Endothelial cell of umbilical vein (primary cell): ENCODE data around the gene SIN3A. TPM values are rescaled to one million over a fixed set of nuclear protein-coding genes. Genes with fewer than 3 reads are reported as not detected.

Source experiments
- BruUV-seq: library from RNA; stranded (reverse); fragments of 400-500 nt; replicated peaks from 2 replicates; lab custom pipeline; 2021; lab: Mats Ljungman, UMichigan
- CTCF ChIA-PET: fragments of 300-600, 350-600 bp; sonication (Branson Sonifier 250); formaldehyde crosslinking; loops from one replicate; lab custom pipeline; 2021; ENCODE audit warnings: antibody characterized with exemption, inconsistent platforms; lab: Charles Lee
- POLR2A ChIA-PET: fragments of 300-600, 350-600 bp; sonication (Branson Sonifier 250); formaldehyde crosslinking; loops from one replicate; lab custom pipeline; 2021; ENCODE audit warnings: antibody characterized with exemption, inconsistent platforms; lab: Charles Lee
- DNase-seq: peaks from one replicate; pipeline ENCODE4 v3.0.0-alpha.2; 2011; ENCODE audit warnings: low read depth, low spot score
- FAIRE-seq: peaks from 2 replicates; lab custom pipeline; 2011; peaks lifted over from hg19 to GRCh38; lab: Jason Lieb, UNC
- H2AFZ ChIP-seq: 2 replicates; pipeline ENCODE4 v1.6.0; 2012; ENCODE audit warnings: low read depth, low read length, control low read depth, inconsistent platforms
- H3K27ac ChIP-seq: 2 replicates; pipeline ENCODE4 v1.5.1; 2011; ENCODE audit warnings: low read depth, mild to moderate bottlenecking, control low read depth, low read length, moderate library complexity; ENCODE audit not compliant: insufficient read depth
- H3K27me3 ChIP-seq, 2 experiments: 2 replicates each; pipeline versions ENCODE4 v1.6.0 to v1.6.1; 2011; ENCODE audit warnings: low read length in 2 of 2, mixed read lengths in 1 of 2; ENCODE audit not compliant: control insufficient read depth in 2 of 2, insufficient read depth in 2 of 2
- H3K36me3 ChIP-seq, 2 experiments: 2 replicates in 1 of 2; 3 replicates in 1 of 2; pipeline ENCODE4 v1.5.1; 2011; ENCODE audit warnings: low read length in 2 of 2, mild to moderate bottlenecking in 1 of 2, moderate library complexity in 1 of 2; ENCODE audit not compliant: control insufficient read depth in 2 of 2, insufficient read depth in 2 of 2; ENCODE audit errors: extremely low read depth in 1 of 2
- H3K4me1 ChIP-seq: 3 replicates; pipeline ENCODE4 v1.5.1; 2011; ENCODE audit warnings: mild to moderate bottlenecking, low read length; ENCODE audit not compliant: control insufficient read depth, insufficient read depth; ENCODE audit errors: extremely low read depth
- H3K4me2 ChIP-seq: 2 replicates; pipeline ENCODE4 v1.6.1; 2011; ENCODE audit warnings: low read length, control low read depth, mixed read lengths; ENCODE audit not compliant: insufficient read depth
- H3K4me3 ChIP-seq, 3 experiments: fragments of 200-600 bp in 1 of 3; sonication (generic), shearing (Covaris generic) in 1 of 3; replicated peaks in 1 of 3; 2 replicates each; pipeline ENCODE4 v1.5.1; 2011 to 2016; ENCODE audit warnings: control low read depth in 3 of 3, low read length in 3 of 3, mild to moderate bottlenecking in 2 of 3, inconsistent platforms in 1 of 3, low read depth in 1 of 3, moderate library complexity in 1 of 3; ENCODE audit not compliant: insufficient read depth in 1 of 3
- H3K79me2 ChIP-seq: 2 replicates; pipeline ENCODE4 v1.6.0; 2012; ENCODE audit warnings: low read length, inconsistent platforms; ENCODE audit not compliant: control insufficient read depth, insufficient read depth
- H3K9ac ChIP-seq: replicated peaks from 2 replicates; pipeline ENCODE3; 2011; ENCODE audit warnings: low read length, control low read depth; ENCODE audit not compliant: insufficient read depth; ENCODE audit errors: extremely low read depth
- H3K9me1 ChIP-seq: replicated peaks from 3 replicates; pipeline ENCODE4 v1.6.0; 2011; ENCODE audit warnings: mild to moderate bottlenecking, low read length; ENCODE audit not compliant: control insufficient read depth, insufficient read depth; ENCODE audit errors: extremely low read depth
- H3K9me3 ChIP-seq: replicated peaks from 2 replicates; pipeline ENCODE4 v1.5.1; 2012; ENCODE audit warnings: low read length, inconsistent platforms; ENCODE audit not compliant: control insufficient read depth, insufficient read depth
- H4K20me1 ChIP-seq: replicated peaks from 2 replicates; pipeline ENCODE3; 2011; ENCODE audit warnings: mild to moderate bottlenecking, low read length; ENCODE audit not compliant: control insufficient read depth, insufficient read depth; ENCODE audit errors: extremely low read depth
- EZH2 ChIP-seq: IDR thresholded peaks from 2 replicates; pipeline ENCODE4 v1.6.1; 2012; ENCODE audit warnings: borderline replicate concordance, low read depth, mild to moderate bottlenecking, moderate library complexity, low read length, inconsistent platforms; ENCODE audit not compliant: severe bottlenecking
- FOS ChIP-seq: IDR thresholded peaks from 2 replicates; pipeline ENCODE4 v1.6.1; 2011; ENCODE audit warnings: mild to moderate bottlenecking, low read length, moderate library complexity, borderline replicate concordance; ENCODE audit not compliant: insufficient read depth
- GATA2 ChIP-seq: IDR thresholded peaks from 2 replicates; pipeline ENCODE4 v1.7.0; 2011; ENCODE audit warnings: low read depth, mild to moderate bottlenecking, moderate library complexity, mixed read lengths, low read length; ENCODE audit not compliant: insufficient read length, insufficient read depth
- JUN ChIP-seq: IDR thresholded peaks from 2 replicates; pipeline ENCODE4 v1.6.1; 2011; ENCODE audit warnings: borderline replicate concordance, low read depth; ENCODE audit not compliant: insufficient read length, insufficient read depth
- MYC ChIP-seq: IDR thresholded peaks from one replicate; pipeline ENCODE4 v1.6.1; 2011; ENCODE audit warnings: mild to moderate bottlenecking, low read depth, low read length
- POLR2A ChIP-seq: IDR thresholded peaks from 2 replicates; pipeline ENCODE4 v1.6.1; 2012; ENCODE audit warnings: low read depth, mild to moderate bottlenecking, control low read depth, low read length
- POLR2AphosphoS5 ChIP-seq: IDR thresholded peaks from 2 replicates; pipeline ENCODE4 v1.6.1; 2012; ENCODE audit warnings: low read depth, mild to moderate bottlenecking, control low read depth, low read length, moderate library complexity; ENCODE audit not compliant: insufficient read depth
- dilution Hi-C: fragments of 300-500 bp; cut with MboI; formaldehyde crosslinking; loops from one replicate; pipeline ENCODE4 v1.15.0; 2019; ENCODE audit warnings: low sequenced_read_pairs; ENCODE audit not compliant: extremely low pct_ligation_motif_present
- intact Hi-C: fragments of 100-400 bp; cut with micrococcal nuclease; formaldehyde crosslinking; loops from one replicate; pipeline ENCODE4 v1.10.0; 2022
- polyA plus RNA-seq, 4 experiments: library from polyadenylated mRNA; depleted of rRNA in 3 of 4; stranded (reverse) in 3 of 4; unstranded in 1 of 4; fragments of >200 nt; gene quantifications; 2 replicates each; pipeline versions ENCODE4 v1.2.1 to v1.2.3, GENCODE V29; 2011 to 2012; ENCODE audit warnings: missing spikeins in 1 of 4
- total RNA-seq: library from RNA; stranded (reverse); gene quantifications from 2 replicates; pipeline ENCODE4 v1.2.3, GENCODE V29; 2021
- TF ChIP-seq, protein P1 (sequence below): IDR thresholded peaks from 2 replicates; pipeline ENCODE4 v1.6.1; 2011; ENCODE audit not compliant: insufficient read depth, insufficient read length
- TF ChIP-seq, protein P2 (sequence below), 2 donors: IDR thresholded peaks; 1 replicate in 1 of 2; 2 replicates in 1 of 2; pipeline ENCODE4 v1.5.1; 2011; ENCODE audit warnings: low read length in 2 of 2, mild to moderate bottlenecking in 2 of 2, moderate library complexity in 2 of 2, control low read depth in 1 of 2, inconsistent platforms in 1 of 2, low read depth in 1 of 2; ENCODE audit not compliant: insufficient read depth in 1 of 2; ENCODE audit errors: extremely low read depth in 1 of 2

Gene SIN3A
- total and polyA plus RNA-seq, 2 donors (not counting 3 experiments of a cell fraction or from before 2014, with no cell fraction given), result 30.6 to 44.5 TPM

GRCh38 chr15:75355369-75355768, 96.1 kb downstream of the SIN3A start:
- H3K4me1 ChIP-seq, result no peaks in the 10 kb centered on the region
- POLR2A ChIA-PET, result no interaction called here
- H3K9ac ChIP-seq, result no peak overlapping the region
- H3K36me3 ChIP-seq, result peaks cover 4 to 34% of the 10 kb centered on the region in 2 experiments
- no peak overlapping the region for H3K27ac ChIP-seq
- no peak overlapping the region for H3K4me2 ChIP-seq
- dilution Hi-C loops (no loop called here), intact Hi-C loops (no loop called here)
- H2AFZ ChIP-seq, result no peak overlapping the region
- no peaks in the 10 kb centered on the region for H4K20me1 ChIP-seq
- H3K4me3 ChIP-seq, result no peak overlapping the region
- no peaks in the 10 kb centered on the region for H3K9me1 ChIP-seq
- CTCF ChIA-PET, result interaction anchor here (0.6 kb wide), 1 partner anchor 868 kb away, joined by 3 read pairs; no protein-coding TSS in a partner anchor
- DNase-seq, result no peak
- TF ChIP-seq POLR2A, result no peak
- TF ChIP-seq JUN, result no peak
- no peak for TF ChIP-seq MYC
- TF ChIP-seq, protein P1, sequence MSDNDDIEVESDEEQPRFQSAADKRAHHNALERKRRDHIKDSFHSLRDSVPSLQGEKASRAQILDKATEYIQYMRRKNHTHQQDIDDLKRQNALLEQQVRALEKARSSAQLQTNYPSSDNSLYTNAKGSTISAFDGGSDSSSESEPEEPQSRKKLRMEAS, result no peak
- TF ChIP-seq FOS, result no peak
- TF ChIP-seq GATA2, result no peak
- no peak for TF ChIP-seq POLR2AphosphoS5
- H3K9me3 ChIP-seq, result no peaks in the 10 kb centered on the region
- no peaks in the 10 kb centered on the region for H3K27me3 ChIP-seq
- no TSS peak for BruUV-seq
- no peak for FAIRE-seq
- no peaks in the 10 kb centered on the region for H3K79me2 ChIP-seq

DNA sequence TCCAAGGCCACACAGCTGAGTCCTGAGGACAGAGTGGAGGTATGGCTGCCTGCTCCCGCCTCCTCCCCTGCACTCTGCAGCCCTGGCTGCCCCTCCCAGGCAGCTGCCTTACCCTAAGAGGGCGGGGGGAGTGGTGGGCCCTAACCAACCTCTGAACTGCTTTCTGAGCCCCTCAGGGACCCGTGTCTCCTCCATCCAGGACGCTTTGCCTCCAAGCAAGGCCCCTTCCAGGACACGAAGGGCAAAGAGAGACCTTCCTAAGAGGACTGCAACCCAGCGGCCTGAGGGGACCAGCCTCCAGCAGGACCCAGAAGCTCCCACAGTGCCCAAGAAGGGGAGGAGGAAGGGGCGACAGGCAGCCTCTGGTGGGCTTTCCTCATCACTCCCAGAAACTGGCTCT, 97.0 kb downstream of the SIN3A start:
- no peaks in the 10 kb centered on the region for H3K27me3 ChIP-seq
- H3K27ac ChIP-seq, result no peak overlapping the region
- no peaks in the 10 kb centered on the region for H3K79me2 ChIP-seq
- H3K9me3 ChIP-seq, result no peaks in the 10 kb centered on the region
- POLR2A ChIA-PET, result no interaction called here
- H3K4me3 ChIP-seq, result no peak overlapping the region
- H3K9me1 ChIP-seq, result no peaks in the 10 kb centered on the region
- TF ChIP-seq MYC (no peak), JUN (no peak), POLR2A (no peak), EZH2 (no peak), FOS (no peak), GATA2 (no peak), POLR2AphosphoS5 (no peak)
- TF ChIP-seq, protein P2, sequence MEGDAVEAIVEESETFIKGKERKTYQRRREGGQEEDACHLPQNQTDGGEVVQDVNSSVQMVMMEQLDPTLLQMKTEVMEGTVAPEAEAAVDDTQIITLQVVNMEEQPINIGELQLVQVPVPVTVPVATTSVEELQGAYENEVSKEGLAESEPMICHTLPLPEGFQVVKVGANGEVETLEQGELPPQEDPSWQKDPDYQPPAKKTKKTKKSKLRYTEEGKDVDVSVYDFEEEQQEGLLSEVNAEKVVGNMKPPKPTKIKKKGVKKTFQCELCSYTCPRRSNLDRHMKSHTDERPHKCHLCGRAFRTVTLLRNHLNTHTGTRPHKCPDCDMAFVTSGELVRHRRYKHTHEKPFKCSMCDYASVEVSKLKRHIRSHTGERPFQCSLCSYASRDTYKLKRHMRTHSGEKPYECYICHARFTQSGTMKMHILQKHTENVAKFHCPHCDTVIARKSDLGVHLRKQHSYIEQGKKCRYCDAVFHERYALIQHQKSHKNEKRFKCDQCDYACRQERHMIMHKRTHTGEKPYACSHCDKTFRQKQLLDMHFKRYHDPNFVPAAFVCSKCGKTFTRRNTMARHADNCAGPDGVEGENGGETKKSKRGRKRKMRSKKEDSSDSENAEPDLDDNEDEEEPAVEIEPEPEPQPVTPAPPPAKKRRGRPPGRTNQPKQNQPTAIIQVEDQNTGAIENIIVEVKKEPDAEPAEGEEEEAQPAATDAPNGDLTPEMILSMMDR (IDR thresholded peaks at IDR 0.05; ENCODE audit: extremely low read depth in 1 of 2, insufficient read depth in 1 of 2, low read depth in 1 of 2, low read length in 2 of 2), result no peak
- TF ChIP-seq, protein P1, result no peak
- H4K20me1 ChIP-seq, result no peaks in the 10 kb centered on the region
- BruUV-seq, result no TSS peak
- no peak overlapping the region for H2AFZ ChIP-seq
- no peak overlapping the region for H3K9ac ChIP-seq
- no peak for FAIRE-seq
- no peaks in the 10 kb centered on the region for H3K4me1 ChIP-seq
- dilution Hi-C loops, result no loop called here
- H3K36me3 ChIP-seq, result peaks cover 4 to 26% of the 10 kb centered on the region in 2 experiments
- H3K4me2 ChIP-seq, result no peak overlapping the region
- intact Hi-C loops, result no loop called here
- no peak for DNase-seq
- CTCF ChIA-PET, result interaction anchor here (0.6 to 3.0 kb wide), 3 partner anchors 13 to 366 kb away, joined by 3 to 12 read pairs (median 3); partner anchors contain the start of gene MAN2C1
